ENCODE measurements around the gene TMEM81. TPM values are rescaled to one million over a fixed set of nuclear protein-coding genes. Genes with fewer than 3 reads are reported as not detected.

Gene TMEM81
- total and polyA plus RNA-seq, 2 donors (not counting 1 experiment from before 2014, with no cell fraction given): 1.8 to 1.9 TPM

DNA sequence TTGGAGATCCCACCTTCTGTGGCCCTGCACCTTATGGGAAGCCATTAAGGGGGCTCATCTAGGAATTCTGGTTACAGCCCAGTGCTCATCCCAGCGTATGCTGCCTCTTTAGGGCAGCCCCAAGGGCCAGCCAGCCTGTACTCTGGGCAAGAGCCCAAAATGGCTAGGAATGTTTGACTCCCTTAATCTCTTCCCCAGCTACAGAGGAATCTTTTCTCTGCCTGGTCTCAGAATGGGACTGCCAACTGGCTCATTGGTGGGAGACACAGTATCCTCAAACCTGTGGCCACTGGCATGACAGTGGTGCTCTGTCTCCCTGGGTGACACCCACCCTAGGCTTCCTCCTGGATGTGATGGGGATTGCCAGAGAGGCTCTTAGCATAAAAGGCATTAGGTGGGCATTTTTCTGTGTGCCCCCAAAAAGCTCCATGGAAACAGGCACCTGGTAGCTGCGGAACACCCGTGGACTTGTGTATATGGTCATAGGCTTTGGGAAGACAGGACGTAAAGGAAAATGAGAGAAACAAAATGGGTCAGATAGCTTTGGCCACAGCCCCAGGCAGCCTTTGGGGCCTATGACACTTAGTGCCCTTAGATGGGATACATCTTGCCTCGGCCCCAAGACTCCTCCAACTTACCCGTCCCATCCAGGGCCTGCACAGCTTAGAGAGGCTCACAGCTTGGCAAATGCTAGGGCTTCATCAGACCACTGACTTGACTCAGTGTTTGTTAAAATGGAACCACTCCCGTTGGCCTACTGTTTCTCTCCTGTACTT, 6.9 kb downstream of the TMEM81 start:
- peak in 1 of 2 donors; percentile 7 for DNase-seq (ENCODE audit: low read depth in 2 of 2)
- no peaks in the 10 kb centered on the region for H3K9me3 ChIP-seq (ENCODE audit: control insufficient read depth, insufficient read depth, low read depth, low read length)
- H3K27ac ChIP-seq (ENCODE audit: insufficient read depth, low read length): no peak overlapping the region
- H3K9ac ChIP-seq (ENCODE audit: insufficient read depth, low read length): no peak overlapping the region
- H3K79me2 ChIP-seq (ENCODE audit: control insufficient read depth, insufficient read depth, low read length): no peaks in the 10 kb centered on the region
- H3K36me3 ChIP-seq (ENCODE audit: control insufficient read depth, insufficient read depth, low read length): no peaks in the 10 kb centered on the region
- no peaks in the 10 kb centered on the region for H4K20me1 ChIP-seq (ENCODE audit: control insufficient read depth, extremely low read depth, insufficient read depth, low read length)
- TF ChIP-seq, protein P1, sequence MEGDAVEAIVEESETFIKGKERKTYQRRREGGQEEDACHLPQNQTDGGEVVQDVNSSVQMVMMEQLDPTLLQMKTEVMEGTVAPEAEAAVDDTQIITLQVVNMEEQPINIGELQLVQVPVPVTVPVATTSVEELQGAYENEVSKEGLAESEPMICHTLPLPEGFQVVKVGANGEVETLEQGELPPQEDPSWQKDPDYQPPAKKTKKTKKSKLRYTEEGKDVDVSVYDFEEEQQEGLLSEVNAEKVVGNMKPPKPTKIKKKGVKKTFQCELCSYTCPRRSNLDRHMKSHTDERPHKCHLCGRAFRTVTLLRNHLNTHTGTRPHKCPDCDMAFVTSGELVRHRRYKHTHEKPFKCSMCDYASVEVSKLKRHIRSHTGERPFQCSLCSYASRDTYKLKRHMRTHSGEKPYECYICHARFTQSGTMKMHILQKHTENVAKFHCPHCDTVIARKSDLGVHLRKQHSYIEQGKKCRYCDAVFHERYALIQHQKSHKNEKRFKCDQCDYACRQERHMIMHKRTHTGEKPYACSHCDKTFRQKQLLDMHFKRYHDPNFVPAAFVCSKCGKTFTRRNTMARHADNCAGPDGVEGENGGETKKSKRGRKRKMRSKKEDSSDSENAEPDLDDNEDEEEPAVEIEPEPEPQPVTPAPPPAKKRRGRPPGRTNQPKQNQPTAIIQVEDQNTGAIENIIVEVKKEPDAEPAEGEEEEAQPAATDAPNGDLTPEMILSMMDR (conservative IDR thresholded peaks at IDR 0.05 in 1 of 2, IDR thresholded peaks at IDR 0.05 in 1 of 2; ENCODE audit: low read depth in 1 of 2, low read length in 2 of 2): no peak
- TF ChIP-seq EZH2 (IDR thresholded peaks at IDR 0.05; ENCODE audit: low read length, missing control alignments): no peak
- no peak overlapping the region for H3K4me2 ChIP-seq (ENCODE audit: extremely low read depth, insufficient read depth, low read length)
- no peaks in the 10 kb centered on the region for H3K4me1 ChIP-seq (ENCODE audit: control insufficient read depth, extremely low read depth, insufficient read depth, low read length)
- H3K27me3 ChIP-seq (ENCODE audit: control insufficient read depth, insufficient read depth, low read length): no peaks in the 10 kb centered on the region
- no peak overlapping the region for H2AFZ ChIP-seq (ENCODE audit: low read length)
- no peak overlapping the region for H3K4me3 ChIP-seq (replicated peaks in 1 of 4; ENCODE audit: control extremely low read depth in 1 of 4, insufficient read depth in 1 of 4, low read depth in 3 of 4, low read length in 4 of 4)

- no peak overlapping the region for H3K4me2 ChIP-seq (ENCODE audit: extremely low read depth, insufficient read depth, low read length)
- no peak overlapping the region for H3K4me3 ChIP-seq (replicated peaks in 1 of 4; ENCODE audit: control extremely low read depth in 1 of 4, insufficient read depth in 1 of 4, low read depth in 3 of 4, low read length in 4 of 4)
- no peaks in the 10 kb centered on the region for H3K9me3 ChIP-seq (ENCODE audit: control insufficient read depth, insufficient read depth, low read depth, low read length)
- no peaks in the 10 kb centered on the region for H4K20me1 ChIP-seq (ENCODE audit: control insufficient read depth, extremely low read depth, insufficient read depth, low read length)
- H3K9ac ChIP-seq (ENCODE audit: insufficient read depth, low read length): no peak overlapping the region
- no peaks in the 10 kb centered on the region for H3K79me2 ChIP-seq (ENCODE audit: control insufficient read depth, insufficient read depth, low read length)
- no peak for DNase-seq (ENCODE audit: low read depth in 2 of 2)
- H3K36me3 ChIP-seq (ENCODE audit: control insufficient read depth, insufficient read depth, low read length): no peaks in the 10 kb centered on the region
- no peaks in the 10 kb centered on the region for H3K4me1 ChIP-seq (ENCODE audit: control insufficient read depth, extremely low read depth, insufficient read depth, low read length)
- no peak overlapping the region for H2AFZ ChIP-seq (ENCODE audit: low read length)
- H3K27me3 ChIP-seq (ENCODE audit: control insufficient read depth, insufficient read depth, low read length): no peaks in the 10 kb centered on the region
- no peak overlapping the region for H3K27ac ChIP-seq (ENCODE audit: insufficient read depth, low read length)
- TF ChIP-seq, protein P1 (conservative IDR thresholded peaks at IDR 0.05 in 1 of 2, IDR thresholded peaks at IDR 0.05 in 1 of 2; ENCODE audit: low read depth in 1 of 2, low read length in 2 of 2): no peak
Observed at GRCh38 chr1:205076245-205076761, 8.0 kb downstream of the TMEM81 start.

DNA sequence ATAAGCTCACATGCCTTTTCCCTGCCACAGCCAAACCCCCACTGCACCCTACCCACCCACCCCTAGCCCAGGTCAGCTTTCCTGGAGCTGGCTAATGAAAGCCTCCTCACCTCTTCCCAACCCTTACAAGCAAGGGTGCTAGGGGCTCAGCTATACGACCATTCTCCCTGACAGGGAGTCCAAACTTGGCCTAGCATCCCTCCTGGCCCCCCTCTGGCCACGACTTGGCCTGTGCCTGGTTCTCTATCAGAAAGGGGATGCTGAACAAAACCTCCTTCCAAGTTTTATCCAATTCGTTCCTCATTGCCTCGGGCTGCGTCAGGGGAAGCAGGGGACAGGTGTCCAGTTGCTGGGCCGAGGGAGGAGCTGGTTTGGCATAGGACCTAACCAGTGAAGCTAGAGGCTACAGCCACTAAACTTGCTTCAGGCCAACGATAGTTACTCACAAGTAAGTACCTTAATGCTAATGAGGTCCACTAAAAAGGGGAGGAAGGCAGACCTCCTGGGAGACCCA, 8.6 kb downstream of the TMEM81 start:
- H3K9me3 ChIP-seq (ENCODE audit: control insufficient read depth, insufficient read depth, low read depth, low read length): no peaks in the 10 kb centered on the region
- no peak overlapping the region for H2AFZ ChIP-seq (ENCODE audit: low read length)
- H3K4me2 ChIP-seq (ENCODE audit: extremely low read depth, insufficient read depth, low read length): no peak overlapping the region
- H3K79me2 ChIP-seq (ENCODE audit: control insufficient read depth, insufficient read depth, low read length): no peaks in the 10 kb centered on the region
- no peaks in the 10 kb centered on the region for H3K4me1 ChIP-seq (ENCODE audit: control insufficient read depth, extremely low read depth, insufficient read depth, low read length)
- H3K9ac ChIP-seq (ENCODE audit: insufficient read depth, low read length): no peak overlapping the region
- H3K27me3 ChIP-seq (ENCODE audit: control insufficient read depth, insufficient read depth, low read length): no peaks in the 10 kb centered on the region
- H3K36me3 ChIP-seq (ENCODE audit: control insufficient read depth, insufficient read depth, low read length): no peaks in the 10 kb centered on the region
- H3K27ac ChIP-seq (ENCODE audit: insufficient read depth, low read length): no peak overlapping the region
- H4K20me1 ChIP-seq (ENCODE audit: control insufficient read depth, extremely low read depth, insufficient read depth, low read length): no peaks in the 10 kb centered on the region
- no peak for TF ChIP-seq EZH2 (IDR thresholded peaks at IDR 0.05; ENCODE audit: low read length, missing control alignments)
- TF ChIP-seq, protein P1 (conservative IDR thresholded peaks at IDR 0.05 in 1 of 2, IDR thresholded peaks at IDR 0.05 in 1 of 2; ENCODE audit: low read depth in 1 of 2, low read length in 2 of 2): no peak
- DNase-seq (ENCODE audit: low read depth in 2 of 2): no peak
- H3K4me3 ChIP-seq (replicated peaks in 1 of 4; ENCODE audit: control extremely low read depth in 1 of 4, insufficient read depth in 1 of 4, low read depth in 3 of 4, low read length in 4 of 4): no peak overlapping the region

All from fibroblast of lung (primary cell).